Suppressor macrophage (primary cell): Measurements from ENCODE around the gene TLR9.
A peak's percentile ranks its signal among the peaks of the same experiment; 100 is the strongest.
"Not testable (repeated sequence)": the region's sequence is repeated elsewhere in the genome, so short reads cannot be mapped to it uniquely, and the experiment has no call there.

ENCODE experiments used
- DNase-seq, 4 experiments: peaks; one replicate each; pipeline ENCODE4 v3.0.0-alpha.2; 2020 to 2022
- total RNA-seq, 17 experiments: gene quantifications; one replicate each; lab custom pipeline; 2026; ENCODE audit warnings: mixed read lengths in 6 of 17, inconsistent platforms in 3 of 17; lab: John Stamatoyannopoulos, UW

TLR9 gene, protein sequence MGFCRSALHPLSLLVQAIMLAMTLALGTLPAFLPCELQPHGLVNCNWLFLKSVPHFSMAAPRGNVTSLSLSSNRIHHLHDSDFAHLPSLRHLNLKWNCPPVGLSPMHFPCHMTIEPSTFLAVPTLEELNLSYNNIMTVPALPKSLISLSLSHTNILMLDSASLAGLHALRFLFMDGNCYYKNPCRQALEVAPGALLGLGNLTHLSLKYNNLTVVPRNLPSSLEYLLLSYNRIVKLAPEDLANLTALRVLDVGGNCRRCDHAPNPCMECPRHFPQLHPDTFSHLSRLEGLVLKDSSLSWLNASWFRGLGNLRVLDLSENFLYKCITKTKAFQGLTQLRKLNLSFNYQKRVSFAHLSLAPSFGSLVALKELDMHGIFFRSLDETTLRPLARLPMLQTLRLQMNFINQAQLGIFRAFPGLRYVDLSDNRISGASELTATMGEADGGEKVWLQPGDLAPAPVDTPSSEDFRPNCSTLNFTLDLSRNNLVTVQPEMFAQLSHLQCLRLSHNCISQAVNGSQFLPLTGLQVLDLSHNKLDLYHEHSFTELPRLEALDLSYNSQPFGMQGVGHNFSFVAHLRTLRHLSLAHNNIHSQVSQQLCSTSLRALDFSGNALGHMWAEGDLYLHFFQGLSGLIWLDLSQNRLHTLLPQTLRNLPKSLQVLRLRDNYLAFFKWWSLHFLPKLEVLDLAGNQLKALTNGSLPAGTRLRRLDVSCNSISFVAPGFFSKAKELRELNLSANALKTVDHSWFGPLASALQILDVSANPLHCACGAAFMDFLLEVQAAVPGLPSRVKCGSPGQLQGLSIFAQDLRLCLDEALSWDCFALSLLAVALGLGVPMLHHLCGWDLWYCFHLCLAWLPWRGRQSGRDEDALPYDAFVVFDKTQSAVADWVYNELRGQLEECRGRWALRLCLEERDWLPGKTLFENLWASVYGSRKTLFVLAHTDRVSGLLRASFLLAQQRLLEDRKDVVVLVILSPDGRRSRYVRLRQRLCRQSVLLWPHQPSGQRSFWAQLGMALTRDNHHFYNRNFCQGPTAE
- 0 reads per million in 17 experiments for total RNA-seq

DNA sequence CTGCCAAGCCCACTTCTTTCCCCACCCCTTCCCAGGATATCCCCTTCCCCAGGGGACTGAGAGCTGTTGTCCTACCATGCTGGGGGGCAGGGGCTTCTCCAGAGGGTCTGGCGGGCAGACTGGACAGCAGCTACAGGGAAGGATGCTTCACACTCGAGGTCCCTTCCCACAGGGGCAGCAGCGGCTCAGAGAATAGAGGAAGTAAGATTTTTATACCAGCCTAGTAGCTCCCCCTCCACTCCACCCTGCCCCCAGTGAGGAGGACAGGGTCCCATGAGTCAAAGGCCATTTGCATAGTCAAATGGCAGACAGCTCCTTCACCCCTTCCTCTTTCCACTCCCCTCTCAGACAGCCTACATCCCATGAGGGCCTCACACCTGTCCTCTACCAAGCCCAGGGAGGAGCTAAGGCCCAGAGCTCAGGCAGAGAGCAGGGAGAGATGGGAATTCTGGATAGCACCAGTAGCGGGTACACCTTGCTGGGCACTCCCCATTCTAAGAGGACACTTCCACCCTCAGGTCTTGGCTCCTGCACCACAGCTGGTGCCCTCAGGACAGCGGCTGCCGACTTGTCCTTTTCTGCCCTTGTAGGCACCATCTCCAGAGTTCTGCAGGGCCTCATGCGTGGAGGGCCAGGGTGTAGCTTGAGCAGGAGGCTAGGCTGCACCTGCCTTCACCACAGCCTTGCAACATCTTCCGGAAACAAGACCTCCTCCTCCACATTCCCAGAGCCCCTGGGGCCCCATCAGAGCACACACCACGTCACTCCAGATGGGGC lies at the start of gene TLR9:
Gene TLR9, minus strand, starts transcription at position 194 of the 777 bp plus-strand sequence. Its CDS starts 116 bp downstream, at position 78.
- DNase-seq, result peak; percentile 62 to 79 (median 65)

GRCh38 chr3:52274781-52275180 lies 49.3 kb upstream of the TLR9 start:
- DNase-seq, result not testable (repeated sequence)

GRCh38 chr3:52272831-52273230 lies 47.4 kb upstream of the TLR9 start:
- no peak for DNase-seq

GRCh38 chr3:52272172-52272571 lies 46.7 kb upstream of the TLR9 start:
- not testable (repeated sequence) for DNase-seq

GRCh38 chr3:52270252-52270754 lies 44.9 kb upstream of the TLR9 start:
- peak; percentile 60 to 79 (median 71) for DNase-seq

DNA sequence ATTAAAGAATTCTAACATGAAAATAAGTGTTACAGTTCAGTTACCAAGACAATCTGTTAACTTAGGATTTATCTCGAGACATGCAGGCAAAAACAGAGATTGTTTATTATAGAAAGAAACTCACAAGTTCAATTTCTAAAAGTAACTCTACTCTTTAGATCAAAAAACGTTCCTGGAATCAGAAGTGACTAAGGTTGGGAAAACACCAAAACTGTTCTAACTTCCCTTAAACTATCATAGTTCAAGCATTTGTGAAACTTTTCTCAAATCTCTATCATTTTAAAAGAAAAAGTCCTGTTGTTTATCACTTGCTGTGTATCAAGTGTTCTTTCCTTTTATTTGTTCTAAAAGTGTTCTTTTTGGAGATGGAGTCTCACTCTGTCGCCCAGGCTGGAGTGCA lies 44.3 kb upstream of the TLR9 start:
- DNase-seq, result peak in 2 of 4 experiments; percentile 31 to 34

- DNase-seq, result no peak
Measured at GRCh38 chr3:52268036-52268435, 42.6 kb upstream of the TLR9 start.

- DNase-seq, result no peak
Measured at GRCh38 chr3:52265387-52265786, 39.9 kb upstream of the TLR9 start.

- DNase-seq, result no peak
Measured at GRCh38 chr3:52262447-52262846, 37.0 kb upstream of the TLR9 start.

- no peak for DNase-seq
Measured at GRCh38 chr3:52259448-52259847, 34.0 kb upstream of the TLR9 start.

- DNase-seq, result no peak
Measured at GRCh38 chr3:52259035-52259434, 33.6 kb upstream of the TLR9 start.

- DNase-seq, result no peak
Measured at GRCh38 chr3:52257911-52258310, 32.5 kb upstream of the TLR9 start.

DNA sequence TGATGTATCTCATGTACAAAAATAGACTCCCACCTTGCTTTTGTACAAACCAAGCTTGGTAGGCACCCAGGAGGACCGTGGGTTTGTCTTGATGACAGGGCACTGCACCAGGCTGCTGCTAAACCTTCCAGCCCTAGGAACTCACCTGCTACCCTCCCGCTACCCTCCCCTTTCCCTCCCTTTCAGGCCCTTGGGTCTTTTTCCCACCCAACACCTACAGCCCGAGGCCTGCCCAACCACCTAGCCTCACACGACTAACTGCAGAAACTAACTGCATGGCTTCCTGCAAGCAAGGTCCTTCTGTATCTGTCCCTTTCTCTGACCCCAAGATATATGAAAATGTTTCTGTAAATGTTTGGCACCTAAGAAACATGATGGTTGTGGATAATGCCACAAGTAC lies 31.2 kb upstream of the TLR9 start:
- DNase-seq, result no peak

- no peak for DNase-seq
Measured at GRCh38 chr3:52256159-52256558, 30.7 kb upstream of the TLR9 start.

GRCh38 chr3:52254608-52255007 lies 29.2 kb upstream of the TLR9 start:
- DNase-seq, result no peak

GRCh38 chr3:52253314-52254304 lies 28.2 kb upstream of the TLR9 start:
- peak; percentile 95 to 99 (median 96) for DNase-seq

- no peak for DNase-seq
Measured at GRCh38 chr3:52250122-52250521, 24.7 kb upstream of the TLR9 start.

GRCh38 chr3:52249683-52250082 lies 24.2 kb upstream of the TLR9 start:
- no peak for DNase-seq

GRCh38 chr3:52248816-52249547 lies 23.5 kb upstream of the TLR9 start:
- no peak for DNase-seq

- no peak for DNase-seq
Measured at GRCh38 chr3:52248165-52248541, 22.7 kb upstream of the TLR9 start.
